OCI-LY1 (cell line): Measurements from ENCODE around the gene CSF2RB.

Experiments used
- H2AFZ ChIP-seq: fragments of 200-600 bp; sonication (generic), shearing (Covaris generic); 2 replicates; pipeline ENCODE4 v1.6.0; 2014; ENCODE audit warnings: antibody characterized with exemption, mild to moderate bottlenecking, low read length
- H3F3A ChIP-seq: fragments of 200-600 bp; sonication (generic), shearing (Covaris generic); 2 replicates; pipeline ENCODE4 v1.6.0; 2014; ENCODE audit warnings: mild to moderate bottlenecking, antibody characterized with exemption, low read length, moderate library complexity; ENCODE audit not compliant: insufficient read depth
- H3K27ac ChIP-seq: fragments of 200-600 bp; sonication (generic); 2 replicates; pipeline ENCODE4 v1.5.1; 2014; ENCODE audit warnings: low read length, mixed run types, mild to moderate bottlenecking, low read depth; ENCODE audit not compliant: poor library complexity, severe bottlenecking
- H3K27me3 ChIP-seq: fragments of 200-600 bp; sonication (generic); 2 replicates; pipeline ENCODE4 v1.6.0; 2014; ENCODE audit warnings: antibody characterized with exemption, mild to moderate bottlenecking, low read length, moderate library complexity; ENCODE audit not compliant: insufficient read depth
- H3K36me3 ChIP-seq: fragments of 200-600 bp; sonication (generic); 2 replicates; pipeline ENCODE4 v1.6.1; 2014; ENCODE audit warnings: mild to moderate bottlenecking, antibody characterized with exemption, low read length, moderate library complexity, mixed read lengths; ENCODE audit not compliant: insufficient read depth
- H3K4me1 ChIP-seq: fragments of 200-600 bp; sonication (generic); 2 replicates; pipeline ENCODE4 v1.5.1; 2014; ENCODE audit warnings: mild to moderate bottlenecking, low read length, moderate library complexity; ENCODE audit not compliant: insufficient read depth, severe bottlenecking
- H3K4me2 ChIP-seq: fragments of 200-600 bp; sonication (generic), shearing (Covaris generic); 2 replicates; pipeline ENCODE4 v1.6.1; 2014; ENCODE audit warnings: low read length
- H3K4me3 ChIP-seq: fragments of 200-600 bp; sonication (generic); 2 replicates; pipeline ENCODE4 v1.5.1; 2014; ENCODE audit warnings: low read length, low read depth, mild to moderate bottlenecking, mixed read lengths; ENCODE audit not compliant: poor library complexity, severe bottlenecking
- H3K79me2 ChIP-seq: fragments of 200-600 bp; shearing (Covaris generic); 2 replicates; pipeline ENCODE4 v1.6.1; 2016; ENCODE audit warnings: mixed run types, low read length, mixed read lengths; ENCODE audit not compliant: insufficient read depth
- H3K9ac ChIP-seq: fragments of 200-600 bp; sonication (generic), shearing (Covaris generic); 2 replicates; pipeline ENCODE4 v1.6.1; 2014; ENCODE audit warnings: mild to moderate bottlenecking, low read length, mixed read lengths
- H3K9me2 ChIP-seq: fragments of 200-600 bp; sonication (generic), shearing (Covaris generic); 2 replicates; pipeline ENCODE4 v1.6.1; 2014; ENCODE audit warnings: low read depth, mild to moderate bottlenecking, low read length, mixed read lengths
- H3K9me3 ChIP-seq: fragments of 200-600 bp; shearing (Covaris generic); 2 replicates; pipeline ENCODE4 v1.6.1; 2014; ENCODE audit warnings: low read length, mixed read lengths
- H4K20me1 ChIP-seq: fragments of 200-600 bp; sonication (generic), shearing (Covaris generic); 2 replicates; pipeline ENCODE4 v1.6.0; 2016; ENCODE audit warnings: mild to moderate bottlenecking, low read length; ENCODE audit not compliant: insufficient read depth
- EZH2 ChIP-seq: fragments of 200-600 bp; sonication (generic), shearing (Covaris generic); IDR thresholded peaks from 2 replicates; pipeline ENCODE4 v1.8.0; 2017; ENCODE audit warnings: borderline replicate concordance, mixed run types, mild to moderate bottlenecking, antibody characterized with exemption, low read length, moderate library complexity, mixed read lengths
- TF ChIP-seq, protein P1 (sequence below): fragments of 200-600 bp; sonication (generic), shearing (Covaris generic); IDR thresholded peaks from 2 replicates; pipeline ENCODE4 v1.5.1; 2017; ENCODE audit warnings: mild to moderate bottlenecking, antibody characterized with exemption, low read length, moderate library complexity, mixed read lengths

CSF2RB gene

DNA sequence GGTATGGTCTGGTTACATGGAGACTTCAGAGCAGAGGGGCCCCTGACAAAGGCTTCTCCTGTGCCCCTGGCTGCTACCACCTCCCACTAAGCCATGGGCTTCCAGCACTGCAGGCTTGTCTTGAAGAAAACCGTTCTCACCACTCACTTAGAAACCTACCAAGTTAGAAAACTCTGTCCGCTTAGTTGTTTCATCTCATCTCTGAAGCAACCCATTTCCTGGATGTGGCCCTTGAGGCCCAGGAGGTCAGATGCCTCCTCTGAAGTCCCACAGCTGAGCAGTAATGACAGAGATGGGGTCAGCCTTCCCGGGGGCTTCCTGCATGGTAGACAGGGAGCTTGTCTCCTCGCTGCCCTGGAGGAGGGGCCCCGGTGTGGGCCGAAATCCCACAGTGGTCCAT is 12.9 kb downstream of the CSF2RB start:
- no peak overlapping the region for H3K27ac ChIP-seq
- H4K20me1 ChIP-seq, result no peaks in the 10 kb centered on the region
- no peak overlapping the region for H2AFZ ChIP-seq
- no peak overlapping the region for H3K9ac ChIP-seq
- no peaks in the 10 kb centered on the region for H3K79me2 ChIP-seq
- TF ChIP-seq EZH2, result no peak
- TF ChIP-seq, protein P1, sequence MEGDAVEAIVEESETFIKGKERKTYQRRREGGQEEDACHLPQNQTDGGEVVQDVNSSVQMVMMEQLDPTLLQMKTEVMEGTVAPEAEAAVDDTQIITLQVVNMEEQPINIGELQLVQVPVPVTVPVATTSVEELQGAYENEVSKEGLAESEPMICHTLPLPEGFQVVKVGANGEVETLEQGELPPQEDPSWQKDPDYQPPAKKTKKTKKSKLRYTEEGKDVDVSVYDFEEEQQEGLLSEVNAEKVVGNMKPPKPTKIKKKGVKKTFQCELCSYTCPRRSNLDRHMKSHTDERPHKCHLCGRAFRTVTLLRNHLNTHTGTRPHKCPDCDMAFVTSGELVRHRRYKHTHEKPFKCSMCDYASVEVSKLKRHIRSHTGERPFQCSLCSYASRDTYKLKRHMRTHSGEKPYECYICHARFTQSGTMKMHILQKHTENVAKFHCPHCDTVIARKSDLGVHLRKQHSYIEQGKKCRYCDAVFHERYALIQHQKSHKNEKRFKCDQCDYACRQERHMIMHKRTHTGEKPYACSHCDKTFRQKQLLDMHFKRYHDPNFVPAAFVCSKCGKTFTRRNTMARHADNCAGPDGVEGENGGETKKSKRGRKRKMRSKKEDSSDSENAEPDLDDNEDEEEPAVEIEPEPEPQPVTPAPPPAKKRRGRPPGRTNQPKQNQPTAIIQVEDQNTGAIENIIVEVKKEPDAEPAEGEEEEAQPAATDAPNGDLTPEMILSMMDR, result no peak
- no peaks in the 10 kb centered on the region for H3K9me2 ChIP-seq
- no peaks in the 10 kb centered on the region for H3F3A ChIP-seq
- H3K27me3 ChIP-seq, result 0 out of 2 replicates have a peak, but pooled peaks cover 9% of the 10 kb centered on the region
- H3K4me1 ChIP-seq, result no peaks in the 10 kb centered on the region
- no peak overlapping the region for H3K4me3 ChIP-seq
- H3K36me3 ChIP-seq, result no peaks in the 10 kb centered on the region
- H3K9me3 ChIP-seq, result no peaks in the 10 kb centered on the region
- H3K4me2 ChIP-seq, result no peak overlapping the region

DNA sequence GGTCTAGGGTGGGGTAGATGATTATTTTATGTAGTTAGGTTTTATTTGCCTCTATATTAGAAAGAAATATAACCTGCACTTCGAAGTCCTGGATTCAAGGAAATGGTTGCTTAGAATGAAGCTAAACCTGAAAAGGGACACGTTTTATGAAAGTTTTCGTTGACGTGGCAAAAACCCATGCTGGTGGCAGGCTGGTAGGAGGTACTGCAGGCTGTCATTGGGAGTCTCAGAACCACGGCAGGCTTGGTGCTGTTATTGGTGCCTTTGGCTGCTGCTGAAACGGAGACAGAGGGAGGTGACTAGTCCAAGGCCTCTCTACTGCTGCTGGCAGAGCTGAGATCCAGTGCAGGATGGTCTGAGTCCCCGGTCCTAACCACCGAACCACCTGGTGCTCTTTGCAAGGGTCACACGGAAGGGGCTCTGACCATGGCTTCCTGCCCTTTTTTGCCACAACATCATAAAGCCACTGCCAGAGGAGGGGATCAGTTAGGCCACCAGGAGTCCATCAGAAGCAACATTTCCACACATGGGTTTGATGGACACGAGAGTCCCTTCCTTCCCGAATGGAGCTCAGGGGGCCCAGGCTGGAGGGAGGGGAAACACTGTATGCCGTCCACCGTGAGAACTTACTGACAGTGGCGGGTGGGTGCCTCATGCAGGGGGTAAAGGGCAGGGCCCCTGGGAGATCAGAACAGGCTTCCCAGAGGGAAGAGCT is 13.4 kb downstream of the CSF2RB start:
- Histone ChIP-seq H3K4me1 (no peaks in the 10 kb centered on the region), H3K36me3 (no peaks in the 10 kb centered on the region), H3K9me3 (no peaks in the 10 kb centered on the region), H4K20me1 (no peaks in the 10 kb centered on the region), H3K4me3 (no peak overlapping the region), H3K4me2 (no peak overlapping the region), H3K9me2 (no peaks in the 10 kb centered on the region), H3K27ac (no peak overlapping the region), H2AFZ (no peak overlapping the region), H3K27me3 (0 out of 2 replicates have a peak, but pooled peaks cover 9% of the 10 kb centered on the region), H3F3A (no peaks in the 10 kb centered on the region), H3K79me2 (no peaks in the 10 kb centered on the region), H3K9ac (no peak overlapping the region)
- TF ChIP-seq EZH2, result no peak
- TF ChIP-seq, protein P1, result no peak

DNA sequence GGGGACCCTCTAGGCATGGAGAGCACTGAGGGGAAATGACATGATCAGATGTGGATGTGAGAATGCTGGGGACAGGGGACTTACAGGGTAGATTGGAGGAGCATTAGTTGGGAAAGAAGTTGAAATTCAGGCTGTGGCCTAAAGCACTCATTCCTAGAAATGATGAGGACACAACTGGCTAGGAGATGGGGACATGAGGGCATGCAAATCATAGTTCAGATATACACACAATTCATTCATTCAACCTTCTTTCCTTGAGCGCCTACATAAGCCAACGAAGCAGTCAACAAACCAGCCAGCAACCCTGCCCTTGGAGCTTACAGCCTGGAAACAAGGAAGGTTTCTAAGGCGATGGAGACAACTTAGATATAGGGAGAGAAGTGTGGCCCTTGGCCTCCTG is 14.2 kb downstream of the CSF2RB start:
- Histone ChIP-seq H3K4me2 (no peak overlapping the region), H3K27ac (no peak overlapping the region), H3K27me3 (0 out of 2 replicates have a peak, but pooled peaks cover 9% of the 10 kb centered on the region)

More for the DNA sequence above, 14.2 kb downstream of the CSF2RB start:
- no peaks in the 10 kb centered on the region for H3K79me2 ChIP-seq
- H3K9me3 ChIP-seq, result no peaks in the 10 kb centered on the region
- TF ChIP-seq, protein P1, result no peak
- no peak for TF ChIP-seq EZH2
- no peaks in the 10 kb centered on the region for H3K4me1 ChIP-seq
- no peak overlapping the region for H3K4me3 ChIP-seq
- H3K9ac ChIP-seq, result no peak overlapping the region
- H3K36me3 ChIP-seq, result no peaks in the 10 kb centered on the region
- no peaks in the 10 kb centered on the region for H3K9me2 ChIP-seq
- H2AFZ ChIP-seq, result no peak overlapping the region
- H3F3A ChIP-seq, result no peaks in the 10 kb centered on the region
- H4K20me1 ChIP-seq, result no peaks in the 10 kb centered on the region
